Coronary artery (tissue), 2 donors: ENCODE results near the gene GPATCH3.

ENCODE experiments used
- DNase-seq: peaks from one replicate; pipeline ENCODE4 v3.0.0-alpha.2; 2017; ENCODE audit warnings: low spot score
- H3K27ac ChIP-seq, 2 donors: fragments of 200-600 bp; sonication (generic); one replicate each; pipeline ENCODE4 v1.5.1; 2016 to 2019
- H3K4me3 ChIP-seq: fragments of 200-600 bp; sonication (generic); 2 replicates; pipeline ENCODE4 v1.5.1; 2016; ENCODE audit warnings: mild to moderate bottlenecking, moderate library complexity
- CTCF ChIP-seq: fragments of 200-600 bp; sonication (generic); IDR thresholded peaks from one replicate; pipeline ENCODE4 v1.5.1; 2019; ENCODE audit warnings: antibody characterized with exemption

GPATCH3 gene

DNA sequence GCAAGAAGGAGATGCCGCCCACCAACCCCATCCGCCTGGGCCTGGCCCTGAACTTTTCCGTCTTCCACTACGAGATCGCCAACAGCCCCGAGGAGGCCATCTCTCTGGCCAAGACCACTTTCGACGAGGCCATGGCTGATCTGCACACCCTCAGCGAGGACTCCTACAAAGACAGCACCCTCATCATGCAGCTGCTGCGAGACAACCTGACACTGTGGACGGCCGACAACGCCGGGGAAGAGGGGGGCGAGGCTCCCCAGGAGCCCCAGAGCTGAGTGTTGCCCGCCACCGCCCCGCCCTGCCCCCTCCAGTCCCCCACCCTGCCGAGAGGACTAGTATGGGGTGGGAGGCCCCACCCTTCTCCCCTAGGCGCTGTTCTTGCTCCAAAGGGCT, 36.6 kb downstream of the GPATCH3 start:
- no peak for TF ChIP-seq CTCF
- no peak for DNase-seq
- Histone ChIP-seq H3K4me3 (peak overlapping the region; percentile 78), H3K27ac (peak overlapping the region in 1 of 2 donors; percentile 100)

- Histone ChIP-seq H3K4me3 (peak within 1 kb of the TSS; percentile 78), H3K27ac (peak within 1 kb of the TSS in 1 of 2 donors; percentile 100)
- DNase-seq: no peak
- TF ChIP-seq CTCF: no peak
Observed at GRCh38 chr1:26862781-26863684, 37.2 kb downstream of the GPATCH3 start, which contains the start of gene SFN. SFN (plus strand) TSS chr1:26863149; CDS start chr1:26863213, 64 bp downstream.

- DNase-seq: no peak
- Histone ChIP-seq H3K27ac (no peak overlapping the region), H3K4me3 (no peak overlapping the region)
- TF ChIP-seq CTCF: no peak
Observed at GRCh38 chr1:26861889-26862378, 38.3 kb downstream of the GPATCH3 start.

DNA sequence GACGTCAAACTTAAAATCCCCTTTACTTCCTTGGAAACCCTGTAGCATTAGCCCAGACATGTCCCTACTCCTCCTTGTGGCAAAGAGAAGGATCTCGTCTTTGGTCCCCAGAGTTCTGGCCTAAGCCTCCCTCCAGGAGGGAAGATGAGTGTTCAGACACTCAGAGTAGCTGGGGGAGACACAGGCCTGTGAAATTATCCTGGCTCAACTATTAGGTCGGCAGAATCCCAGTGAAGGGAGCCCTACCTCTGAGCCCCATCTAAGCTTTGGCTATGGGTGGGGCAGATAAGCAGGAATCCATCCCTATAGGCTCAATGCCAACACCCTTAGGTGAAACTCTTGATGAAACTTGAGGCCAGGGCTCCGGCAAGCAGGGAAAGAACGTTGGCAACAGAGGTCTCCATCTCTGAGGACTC, 39.0 kb downstream of the GPATCH3 start:
- Histone ChIP-seq H3K4me3 (no peak overlapping the region), H3K27ac (no peak overlapping the region)
- TF ChIP-seq CTCF: no peak
- DNase-seq: no peak

GRCh38 chr1:26858891-26859640, 41.2 kb downstream of the GPATCH3 start:
- DNase-seq: no peak
- no peak overlapping the region for H3K27ac ChIP-seq
- TF ChIP-seq CTCF: no peak
- H3K4me3 ChIP-seq: no peak overlapping the region

DNA sequence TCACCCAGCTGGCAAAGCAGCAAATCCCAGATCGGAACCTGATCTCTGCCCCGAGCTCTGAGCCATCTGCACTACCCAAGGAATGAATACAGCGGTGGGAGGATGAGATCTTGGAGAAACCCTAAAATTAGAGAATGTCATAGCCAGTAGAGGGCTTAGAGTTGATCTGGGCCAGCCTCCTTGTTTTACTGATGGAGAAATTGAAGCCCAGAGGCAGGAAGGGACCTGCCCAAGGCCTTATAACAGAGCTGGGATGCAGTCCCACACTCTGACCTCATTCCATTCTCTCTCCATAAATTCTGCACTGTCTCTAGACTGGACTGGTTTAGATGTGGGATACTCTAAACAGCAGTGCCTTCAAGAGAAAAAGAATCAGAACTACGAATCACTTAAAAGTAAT, 42.1 kb downstream of the GPATCH3 start:
- no peak overlapping the region for H3K4me3 ChIP-seq
- TF ChIP-seq CTCF: no peak
- no peak for DNase-seq
- H3K27ac ChIP-seq: no peak overlapping the region
